WTC11 (cell line): Measurements from ENCODE around the gene PCDH12. TPM values are rescaled to one million over a fixed set of nuclear protein-coding genes. Genes with fewer than 3 reads are reported as not detected.

Experiments used
- ATAC-seq: fragments of 200-7000 bp; cut with Tn5 transposase; 2 replicates; pipeline ENCODE4 v1.10.0; 2021; ENCODE audit warnings: mild to moderate bottlenecking, moderate library complexity
- CTCF ChIA-PET: fragments of 300-600 bp; sonication (Branson Sonifier 250); formaldehyde crosslinking; loops from one replicate; lab custom pipeline; 2021; ENCODE audit warnings: antibody characterized with exemption; lab: Charles Lee
- POLR2A ChIA-PET: fragments of 350-600 bp; sonication (Branson Sonifier 250); formaldehyde crosslinking; loops from one replicate; lab custom pipeline; 2021; ENCODE audit warnings: antibody characterized with exemption; lab: Charles Lee
- DNase-seq: peaks from one replicate; pipeline ENCODE4 v3.0.0; 2021; ENCODE audit warnings: low spot score
- H3K27ac Mint-ChIP-seq: 2 replicates; pipeline ENCODE4 v1.8.0; 2021; ENCODE audit warnings: mixed read lengths
- H3K27me3 Mint-ChIP-seq: 2 replicates; pipeline ENCODE4 v1.8.0; 2021; ENCODE audit warnings: low read depth, mild to moderate bottlenecking, moderate library complexity, mixed read lengths
- H3K36me3 Mint-ChIP-seq: 2 replicates; pipeline ENCODE4 v1.8.0; 2021; ENCODE audit warnings: mixed read lengths
- H3K4me1 Mint-ChIP-seq: 2 replicates; pipeline ENCODE4 v1.8.0; 2022; ENCODE audit warnings: mixed read lengths
- H3K4me3 Mint-ChIP-seq: 2 replicates; pipeline ENCODE4 v1.8.0; 2021; ENCODE audit warnings: mild to moderate bottlenecking, moderate library complexity, mixed read lengths
- H3K9me3 Mint-ChIP-seq: 2 replicates; pipeline ENCODE4 v1.8.0; 2021; ENCODE audit warnings: mixed read lengths
- CBFB ChIP-seq: sonication (generic); formaldehyde crosslinking; IDR thresholded peaks from 2 replicates; pipeline ENCODE4 v1.8.1; 2022; ENCODE audit warnings: mild to moderate bottlenecking, low read depth, missing genetic modification reagents
- ESRRA ChIP-seq: sonication (generic); formaldehyde crosslinking; IDR thresholded peaks from 2 replicates; pipeline ENCODE4 v1.8.1; 2022; ENCODE audit warnings: mild to moderate bottlenecking, missing genetic modification reagents, borderline replicate concordance
- FOXJ3 ChIP-seq: sonication (generic); formaldehyde crosslinking; IDR thresholded peaks from 2 replicates; pipeline ENCODE4 v1.9.0; 2021; ENCODE audit warnings: missing genetic modification reagents, mild to moderate bottlenecking, borderline replicate concordance
- FOXP1 ChIP-seq: sonication (generic); formaldehyde crosslinking; IDR thresholded peaks from 2 replicates; pipeline ENCODE4 v1.8.0; 2022; ENCODE audit warnings: missing genetic modification reagents, mild to moderate bottlenecking, moderate library complexity, borderline replicate concordance
- HMGA2 ChIP-seq: fragments of 250-450 bp; sonication (Bioruptor Pico); IDR thresholded peaks from 2 replicates; pipeline ENCODE4 v1.4.0; 2021; ENCODE audit warnings: mild to moderate bottlenecking, moderate library complexity
- JAZF1 ChIP-seq: fragments of 250-450 bp; sonication (Bioruptor Pico); IDR thresholded peaks from 2 replicates; pipeline ENCODE4 v1.9.0; 2021; ENCODE audit warnings: moderate library complexity, mild to moderate bottlenecking, inconsistent platforms
- JUN ChIP-seq: sonication (generic); formaldehyde crosslinking; IDR thresholded peaks from 2 replicates; pipeline ENCODE4 v1.8.0; 2023; ENCODE audit warnings: mild to moderate bottlenecking, missing genetic modification reagents
- OVOL2 ChIP-seq: fragments of 250-450 bp; sonication (Bioruptor Pico); IDR thresholded peaks from 2 replicates; pipeline ENCODE4 v1.9.0; 2021; ENCODE audit warnings: mild to moderate bottlenecking, borderline replicate concordance
- PRRX2 ChIP-seq: fragments of 250-450 bp; sonication (Bioruptor Pico); IDR thresholded peaks from 2 replicates; pipeline ENCODE4 v1.8.0; 2021; ENCODE audit warnings: mild to moderate bottlenecking
- RELA ChIP-seq: sonication (generic); formaldehyde crosslinking; IDR thresholded peaks from 2 replicates; pipeline ENCODE4 v1.8.1; 2022; ENCODE audit warnings: missing genetic modification reagents, mild to moderate bottlenecking, borderline replicate concordance
- TP53 ChIP-seq: sonication (generic); formaldehyde crosslinking; IDR thresholded peaks from 2 replicates; pipeline ENCODE4 v1.8.1; 2023; ENCODE audit warnings: mild to moderate bottlenecking, missing genetic modification reagents
- ZNF232 ChIP-seq: sonication (generic); formaldehyde crosslinking; IDR thresholded peaks from 2 replicates; pipeline ENCODE4 v1.8.0; 2022; ENCODE audit warnings: mild to moderate bottlenecking, missing genetic modification reagents
- ZNF416 ChIP-seq: fragments of 250-450 bp; sonication (Bioruptor Pico); IDR thresholded peaks from 2 replicates; pipeline ENCODE4 v1.9.0; 2021; ENCODE audit warnings: mild to moderate bottlenecking, inconsistent platforms
- ZNF423 ChIP-seq: fragments of 250-450 bp; sonication (Bioruptor Pico); IDR thresholded peaks from 2 replicates; pipeline ENCODE4 v2.1.2; 2022; ENCODE audit warnings: mild to moderate bottlenecking, moderate library complexity
- total RNA-seq: library from RNA; stranded (reverse); gene quantifications from 3 replicates; pipeline ENCODE4 v1.2.3, GENCODE V29; 2021
- TF ChIP-seq, protein P1 (sequence below): sonication (generic); formaldehyde crosslinking; IDR thresholded peaks from 2 replicates; pipeline ENCODE4 v1.8.0; 2023; ENCODE audit warnings: mild to moderate bottlenecking, missing genetic modification reagents
- TF ChIP-seq, protein P2 (sequence below): fragments of 250-450 bp; sonication (Bioruptor Pico); conservative IDR thresholded peaks from 2 replicates; pipeline ENCODE4 v1.9.0; 2021; ENCODE audit warnings: mild to moderate bottlenecking
- TF ChIP-seq, protein P3 (sequence below): sonication (generic); formaldehyde crosslinking; IDR thresholded peaks from 2 replicates; pipeline ENCODE4 v1.8.1; 2023; ENCODE audit warnings: mild to moderate bottlenecking, missing genetic modification reagents
- TF ChIP-seq, protein P4 (sequence below): fragments of 200-600 bp; IDR thresholded peaks from 2 replicates; pipeline ENCODE4 v1.8.0; 2022; ENCODE audit warnings: antibody characterized with exemption
- TF ChIP-seq, protein P5 (sequence below): fragments of 250-450 bp; sonication (Bioruptor Pico); IDR thresholded peaks from 2 replicates; pipeline ENCODE4 v2.1.2; 2022; ENCODE audit warnings: mild to moderate bottlenecking, moderate library complexity

PCDH12 gene
- total RNA-seq, 1 experiment from 2014 or later = 0.33 TPM

DNA sequence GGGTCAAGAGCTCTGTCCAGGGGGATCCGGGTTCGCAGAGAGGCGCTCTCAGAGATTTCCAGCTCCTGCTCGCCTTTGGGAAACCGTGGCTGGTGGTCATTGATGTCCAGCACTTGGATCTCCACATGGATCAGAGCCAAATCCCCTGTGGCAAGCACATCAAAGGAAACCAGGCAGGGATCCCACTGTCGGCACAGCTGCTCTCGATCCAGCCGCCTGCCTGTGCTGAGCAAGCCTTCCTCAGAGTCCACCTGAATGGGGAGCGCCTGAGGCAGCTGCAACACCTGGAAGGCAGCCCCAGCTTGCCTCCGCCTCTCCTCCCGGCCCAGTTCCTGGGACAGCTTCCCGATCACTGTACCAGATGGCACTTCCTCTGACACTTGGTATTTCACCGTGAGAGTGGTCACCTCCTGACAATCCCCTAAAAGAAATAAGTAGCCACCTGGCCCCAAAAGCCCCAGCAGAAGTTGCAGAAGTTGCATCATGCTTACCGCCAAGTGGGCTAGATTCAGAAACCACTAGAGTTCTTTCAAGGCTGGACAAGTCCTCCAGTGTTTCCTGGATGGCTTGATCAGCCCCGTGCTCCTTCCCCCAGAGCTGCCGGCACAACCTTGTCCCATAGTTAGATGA is 520 bp downstream of the PCDH12 start:
- POLR2A ChIA-PET = interaction anchor here (0.8 to 1.3 kb wide), 3 partner anchors 13 to 79 kb away, joined by 3 to 4 read pairs (median 3); partner anchors contain the start of genes DELE1 and PCDH1
- H3K4me3 Mint-ChIP-seq = no peak overlapping the region
- no peak for ATAC-seq

DNA sequence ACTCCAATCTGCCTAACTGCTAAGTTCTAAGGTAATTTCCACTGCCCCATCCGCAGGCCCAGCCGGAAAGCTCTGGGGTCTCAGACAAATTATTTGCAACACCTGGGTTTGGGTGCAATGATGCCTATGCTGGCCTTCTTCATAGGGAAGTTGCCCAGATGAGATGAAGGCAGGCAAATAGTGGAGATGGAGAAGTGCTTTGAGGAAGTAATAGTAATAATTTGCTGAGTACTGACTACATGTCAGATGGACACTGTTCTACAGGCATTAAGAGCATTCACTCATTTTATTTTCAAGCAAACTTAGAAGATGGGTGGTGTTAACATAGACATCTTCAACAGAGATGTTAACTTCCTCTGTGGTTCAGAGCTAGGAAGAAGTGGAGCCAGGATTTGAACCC is 3.8 kb downstream of the PCDH12 start:
- no peak for ATAC-seq
- ChIA-PET POLR2A (no interaction called here), CTCF (interaction anchor here (1.4 to 1.7 kb wide), 2 partner anchors 15 to 142 kb away, joined by 4 to 8 read pairs; partner anchors contain the start of gene RNF14)
- DNase-seq = no peak
- Mint-ChIP-seq H3K27ac (no peak overlapping the region), H3K4me1 (peaks cover 31% of the 10 kb centered on the region), H3K9me3 (no peaks in the 10 kb centered on the region)
- TF ChIP-seq HMGA2 (CRISPR knock-in tag) (no peak), FOXP1 (no peak), CBFB (CRISPR knock-in tag) (no peak), ESRRA (CRISPR knock-in tag) (no peak), JAZF1 (no peak)
- TF ChIP-seq, protein P1, sequence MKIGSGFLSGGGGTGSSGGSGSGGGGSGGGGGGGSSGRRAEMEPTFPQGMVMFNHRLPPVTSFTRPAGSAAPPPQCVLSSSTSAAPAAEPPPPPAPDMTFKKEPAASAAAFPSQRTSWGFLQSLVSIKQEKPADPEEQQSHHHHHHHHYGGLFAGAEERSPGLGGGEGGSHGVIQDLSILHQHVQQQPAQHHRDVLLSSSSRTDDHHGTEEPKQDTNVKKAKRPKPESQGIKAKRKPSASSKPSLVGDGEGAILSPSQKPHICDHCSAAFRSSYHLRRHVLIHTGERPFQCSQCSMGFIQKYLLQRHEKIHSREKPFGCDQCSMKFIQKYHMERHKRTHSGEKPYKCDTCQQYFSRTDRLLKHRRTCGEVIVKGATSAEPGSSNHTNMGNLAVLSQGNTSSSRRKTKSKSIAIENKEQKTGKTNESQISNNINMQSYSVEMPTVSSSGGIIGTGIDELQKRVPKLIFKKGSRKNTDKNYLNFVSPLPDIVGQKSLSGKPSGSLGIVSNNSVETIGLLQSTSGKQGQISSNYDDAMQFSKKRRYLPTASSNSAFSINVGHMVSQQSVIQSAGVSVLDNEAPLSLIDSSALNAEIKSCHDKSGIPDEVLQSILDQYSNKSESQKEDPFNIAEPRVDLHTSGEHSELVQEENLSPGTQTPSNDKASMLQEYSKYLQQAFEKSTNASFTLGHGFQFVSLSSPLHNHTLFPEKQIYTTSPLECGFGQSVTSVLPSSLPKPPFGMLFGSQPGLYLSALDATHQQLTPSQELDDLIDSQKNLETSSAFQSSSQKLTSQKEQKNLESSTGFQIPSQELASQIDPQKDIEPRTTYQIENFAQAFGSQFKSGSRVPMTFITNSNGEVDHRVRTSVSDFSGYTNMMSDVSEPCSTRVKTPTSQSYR = no peak
- TF ChIP-seq, all 79 proteins: peak for 0
- Mint-ChIP-seq H3K27me3 (no peaks in the 10 kb centered on the region), H3K4me3 (no peak overlapping the region), H3K36me3 (no peaks in the 10 kb centered on the region)

More for the DNA sequence above, 520 bp downstream of the PCDH12 start:
- no peaks in the 10 kb centered on the region for H3K27me3 Mint-ChIP-seq
- TF ChIP-seq JUN (CRISPR knock-in tag) (no peak), FOXJ3 (CRISPR knock-in tag) (no peak), OVOL2 (CRISPR knock-in tag) (no peak), PRRX2 (CRISPR knock-in tag) (no peak), JAZF1 (no peak), RELA (no peak), TP53 (CRISPR knock-in tag) (no peak), ZNF416 (CRISPR knock-in tag) (no peak), ZNF232 (CRISPR knock-in tag) (no peak), ZNF423 (no peak)
- TF ChIP-seq, protein P2, sequence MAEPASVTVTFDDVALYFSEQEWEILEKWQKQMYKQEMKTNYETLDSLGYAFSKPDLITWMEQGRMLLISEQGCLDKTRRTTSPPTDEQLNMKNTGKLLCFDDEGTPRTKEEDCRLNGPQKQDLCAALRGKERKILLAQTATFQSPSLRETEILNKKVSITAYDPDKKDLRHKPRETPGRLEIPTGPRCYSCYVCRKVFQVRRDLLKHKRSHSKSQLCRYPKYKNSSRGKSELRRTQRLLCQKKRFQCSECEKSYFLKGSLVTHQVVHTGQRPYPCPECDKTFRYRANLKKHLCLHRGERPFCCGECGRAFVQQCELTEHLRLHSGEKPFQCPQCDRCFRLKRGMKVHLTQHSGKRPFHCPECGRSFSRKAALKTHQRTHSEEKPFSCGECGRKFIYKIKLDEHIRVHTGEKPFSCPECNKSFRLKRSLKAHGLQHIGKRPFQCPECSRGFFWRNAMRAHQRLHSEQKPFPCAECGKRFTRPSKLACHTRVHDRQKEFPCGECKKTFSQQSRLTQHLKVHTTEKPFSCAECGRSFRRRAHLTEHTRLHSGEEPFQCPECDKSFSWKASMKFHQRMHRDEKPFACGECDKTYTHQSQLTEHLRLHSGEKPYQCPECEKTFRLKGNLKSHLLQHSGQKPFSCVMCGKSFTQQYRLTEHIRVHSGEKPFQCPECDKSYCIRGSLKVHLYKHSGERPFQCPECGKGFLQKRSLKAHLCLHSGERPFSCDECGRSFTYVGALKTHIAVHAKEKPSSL (CRISPR knock-in tag) = no peak
- TF ChIP-seq, protein P3, sequence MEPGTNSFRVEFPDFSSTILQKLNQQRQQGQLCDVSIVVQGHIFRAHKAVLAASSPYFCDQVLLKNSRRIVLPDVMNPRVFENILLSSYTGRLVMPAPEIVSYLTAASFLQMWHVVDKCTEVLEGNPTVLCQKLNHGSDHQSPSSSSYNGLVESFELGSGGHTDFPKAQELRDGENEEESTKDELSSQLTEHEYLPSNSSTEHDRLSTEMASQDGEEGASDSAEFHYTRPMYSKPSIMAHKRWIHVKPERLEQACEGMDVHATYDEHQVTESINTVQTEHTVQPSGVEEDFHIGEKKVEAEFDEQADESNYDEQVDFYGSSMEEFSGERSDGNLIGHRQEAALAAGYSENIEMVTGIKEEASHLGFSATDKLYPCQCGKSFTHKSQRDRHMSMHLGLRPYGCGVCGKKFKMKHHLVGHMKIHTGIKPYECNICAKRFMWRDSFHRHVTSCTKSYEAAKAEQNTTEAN (CRISPR knock-in tag) = no peak
- TF ChIP-seq, protein P4, sequence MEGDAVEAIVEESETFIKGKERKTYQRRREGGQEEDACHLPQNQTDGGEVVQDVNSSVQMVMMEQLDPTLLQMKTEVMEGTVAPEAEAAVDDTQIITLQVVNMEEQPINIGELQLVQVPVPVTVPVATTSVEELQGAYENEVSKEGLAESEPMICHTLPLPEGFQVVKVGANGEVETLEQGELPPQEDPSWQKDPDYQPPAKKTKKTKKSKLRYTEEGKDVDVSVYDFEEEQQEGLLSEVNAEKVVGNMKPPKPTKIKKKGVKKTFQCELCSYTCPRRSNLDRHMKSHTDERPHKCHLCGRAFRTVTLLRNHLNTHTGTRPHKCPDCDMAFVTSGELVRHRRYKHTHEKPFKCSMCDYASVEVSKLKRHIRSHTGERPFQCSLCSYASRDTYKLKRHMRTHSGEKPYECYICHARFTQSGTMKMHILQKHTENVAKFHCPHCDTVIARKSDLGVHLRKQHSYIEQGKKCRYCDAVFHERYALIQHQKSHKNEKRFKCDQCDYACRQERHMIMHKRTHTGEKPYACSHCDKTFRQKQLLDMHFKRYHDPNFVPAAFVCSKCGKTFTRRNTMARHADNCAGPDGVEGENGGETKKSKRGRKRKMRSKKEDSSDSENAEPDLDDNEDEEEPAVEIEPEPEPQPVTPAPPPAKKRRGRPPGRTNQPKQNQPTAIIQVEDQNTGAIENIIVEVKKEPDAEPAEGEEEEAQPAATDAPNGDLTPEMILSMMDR = no peak
- TF ChIP-seq, protein P5, sequence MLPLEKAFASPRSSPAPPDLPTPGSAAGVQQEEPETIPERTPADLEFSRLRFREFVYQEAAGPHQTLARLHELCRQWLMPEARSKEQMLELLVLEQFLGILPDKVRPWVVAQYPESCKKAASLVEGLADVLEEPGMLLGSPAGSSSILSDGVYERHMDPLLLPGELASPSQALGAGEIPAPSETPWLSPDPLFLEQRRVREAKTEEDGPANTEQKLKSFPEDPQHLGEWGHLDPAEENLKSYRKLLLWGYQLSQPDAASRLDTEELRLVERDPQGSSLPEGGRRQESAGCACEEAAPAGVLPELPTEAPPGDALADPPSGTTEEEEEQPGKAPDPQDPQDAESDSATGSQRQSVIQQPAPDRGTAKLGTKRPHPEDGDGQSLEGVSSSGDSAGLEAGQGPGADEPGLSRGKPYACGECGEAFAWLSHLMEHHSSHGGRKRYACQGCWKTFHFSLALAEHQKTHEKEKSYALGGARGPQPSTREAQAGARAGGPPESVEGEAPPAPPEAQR (CRISPR knock-in tag) = no peak
- H3K9me3 Mint-ChIP-seq = no peaks in the 10 kb centered on the region
- DNase-seq = no peak
- CTCF ChIA-PET = interaction anchor here (0.5 to 7.4 kb wide), 18 partner anchors 10 to 700 kb away, joined by 3 to 136 read pairs (median 4); partner anchors contain the start of genes DELE1, FCHSD1, PCDH1 and RNF14
- H3K36me3 Mint-ChIP-seq = no peaks in the 10 kb centered on the region
- H3K4me1 Mint-ChIP-seq = peaks cover 38% of the 10 kb centered on the region
- H3K27ac Mint-ChIP-seq = no peak overlapping the region
